GM21576 (cell line): ENCODE data around the gene CBLC.

Experiments used
- ATAC-seq: cut with Tn5 transposase; IDR thresholded peaks from one replicate; pipeline ENCODE4 v1.9.1; 2021; ENCODE audit warnings: mild to moderate bottlenecking, moderate library complexity; ENCODE audit not compliant: unreplicated experiment

The CBLC gene

DNA sequence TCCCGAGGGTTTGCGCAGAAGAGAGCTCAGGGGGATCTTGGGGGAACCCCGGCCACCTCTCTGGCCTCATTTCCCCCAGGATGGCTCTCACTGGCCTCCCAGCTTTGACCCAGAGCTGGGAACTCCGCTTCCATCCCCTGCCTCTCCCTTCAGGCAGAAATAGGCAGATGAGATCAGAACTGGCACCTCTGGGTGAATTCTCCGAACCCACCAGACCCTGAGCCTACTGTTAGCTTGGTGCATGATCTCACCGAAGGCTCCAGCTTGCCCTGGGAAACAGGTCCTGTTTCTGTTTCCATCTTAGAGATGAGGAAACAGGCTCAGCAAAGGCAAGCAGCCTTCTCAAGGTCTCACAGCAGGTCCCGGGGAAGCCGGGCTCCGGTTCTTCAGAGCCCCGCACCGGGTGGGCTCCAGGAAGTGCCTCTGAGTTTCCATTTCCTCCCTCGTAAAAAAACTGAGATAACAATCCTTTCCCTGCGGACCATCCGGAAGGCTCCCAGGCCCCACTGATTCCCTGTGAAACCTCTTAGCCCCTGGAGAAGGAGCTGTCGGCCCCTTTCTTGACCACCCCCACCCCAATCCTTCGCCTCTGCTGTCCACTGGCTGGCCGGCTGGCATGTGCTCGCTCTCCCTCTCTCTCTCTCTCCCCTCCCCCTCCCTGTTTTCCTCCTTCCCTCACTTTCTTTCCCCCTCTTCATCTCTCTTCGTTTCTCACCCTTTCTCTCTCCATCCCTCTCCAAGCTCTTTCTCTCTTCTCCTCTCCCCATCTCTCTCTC is 70.5 kb downstream of the CBLC start:
- no peak for ATAC-seq

DNA sequence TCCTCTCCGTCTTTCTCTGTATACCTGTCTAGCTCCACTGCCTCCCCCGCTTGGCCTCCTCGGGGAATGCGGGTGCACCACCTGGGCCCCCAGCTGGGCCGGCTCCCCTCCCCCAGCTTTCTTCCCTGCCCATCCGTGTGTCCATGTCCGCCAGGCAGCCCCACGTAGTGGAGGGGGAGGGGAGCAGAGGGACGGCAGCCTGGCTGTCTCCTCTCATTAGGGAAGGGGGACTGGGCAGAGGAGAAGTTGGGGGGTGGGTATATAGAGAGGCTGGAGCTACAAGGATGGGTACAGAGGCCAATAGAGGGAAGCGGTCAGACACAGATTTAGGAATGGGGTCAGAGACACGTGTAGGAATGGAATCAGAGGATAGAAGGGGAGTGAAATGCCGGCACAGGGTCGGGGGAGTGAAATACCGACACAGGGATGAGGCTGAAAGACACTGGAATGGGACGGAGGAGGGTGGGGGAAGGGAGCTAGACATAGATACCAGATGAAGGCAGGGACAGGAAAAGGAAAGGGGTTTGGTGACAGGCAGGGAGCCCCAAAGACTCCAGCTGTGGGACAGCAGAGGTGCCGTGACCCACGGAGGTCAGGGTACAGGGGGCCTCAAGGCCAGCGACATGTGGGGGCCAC is 71.2 kb downstream of the CBLC start:
- ATAC-seq = no peak
